BJ (cell line): ENCODE data around the gene PRRG3. TPM values are rescaled to one million over a fixed set of nuclear protein-coding genes. Genes with fewer than 3 reads are reported as not detected.

Experiments
- CTCF ChIA-PET: fragments of 350-600 bp; formaldehyde crosslinking; extraction: SDS; loops from one replicate; lab custom pipeline; 2021; ENCODE audit warnings: antibody characterized with exemption, inconsistent platforms; lab: Yijun Ruan, JAX
- POLR2A ChIA-PET: fragments of 300-600 bp; sonication (Branson Sonifier 250); formaldehyde crosslinking; extraction: SDS; loops from one replicate; lab custom pipeline; 2021; ENCODE audit warnings: antibody characterized with exemption; lab: Charles Lee
- DNase-seq: peaks from one replicate; pipeline ENCODE4 v3.0.0-alpha.2; 2011; ENCODE audit warnings: low read depth
- H3K27me3 ChIP-seq: 2 replicates; pipeline ENCODE4 v1.6.0; 2011; ENCODE audit warnings: low read length; ENCODE audit not compliant: control insufficient read depth, insufficient read depth
- H3K36me3 ChIP-seq: 2 replicates; pipeline ENCODE4 v1.5.1; 2011; ENCODE audit warnings: low read length; ENCODE audit not compliant: control insufficient read depth, insufficient read depth
- H3K4me3 ChIP-seq: 2 replicates; pipeline ENCODE4 v1.5.1; 2011; ENCODE audit warnings: low read depth, mild to moderate bottlenecking, control low read depth, low read length
- CTCF ChIP-seq: IDR thresholded peaks from 2 replicates; pipeline ENCODE4 v1.5.1; 2011; ENCODE audit warnings: low read depth, mild to moderate bottlenecking, control low read depth, inconsistent platforms, low read length, moderate library complexity; ENCODE audit not compliant: insufficient read depth
- polyA plus RNA-seq: library from polyadenylated mRNA; depleted of rRNA; stranded (reverse); fragments of >200 nt; gene quantifications from 2 replicates; pipeline ENCODE4 v1.2.3, GENCODE V29; 2011

Gene PRRG3
- polyA plus RNA-seq, 1 experiment, result not detected

- no peak for TF ChIP-seq CTCF
- H3K4me3 ChIP-seq, result no peak overlapping the region
- no peak for DNase-seq
- no peaks in the 10 kb centered on the region for H3K27me3 ChIP-seq
- CTCF ChIA-PET, result no interaction called here
- H3K36me3 ChIP-seq, result no peaks in the 10 kb centered on the region
- POLR2A ChIA-PET, result no interaction called here
These were observed 46.3 kb downstream of the PRRG3 start for GRCh38 chrX:151741606-151742005.

GRCh38 chrX:151742311-151742710 lies 47.1 kb downstream of the PRRG3 start:
- no peak overlapping the region for H3K4me3 ChIP-seq
- H3K27me3 ChIP-seq, result no peaks in the 10 kb centered on the region
- ChIA-PET CTCF (no interaction called here), POLR2A (no interaction called here)
- H3K36me3 ChIP-seq, result no peaks in the 10 kb centered on the region
- TF ChIP-seq CTCF, result no peak
- no peak for DNase-seq

GRCh38 chrX:151743651-151744470 lies 48.6 kb downstream of the PRRG3 start:
- Histone ChIP-seq H3K36me3 (no peaks in the 10 kb centered on the region), H3K4me3 (no peak overlapping the region), H3K27me3 (no peaks in the 10 kb centered on the region)
- POLR2A ChIA-PET, result no interaction called here
- CTCF ChIA-PET, result interaction anchor here (0.9 to 1.0 kb wide), 2 partner anchors 892 to 897 kb away, joined by 3 read pairs; no protein-coding TSS in a partner anchor
- no peak for TF ChIP-seq CTCF
- DNase-seq, result no peak

GRCh38 chrX:151745651-151746050 lies 50.4 kb downstream of the PRRG3 start:
- Histone ChIP-seq H3K27me3 (no peaks in the 10 kb centered on the region; the same call in 1 of the 2 replicates), H3K36me3 (no peaks in the 10 kb centered on the region), H3K4me3 (no peak overlapping the region)
- no peak for TF ChIP-seq CTCF
- POLR2A ChIA-PET, result no interaction called here
- no peak for DNase-seq
- CTCF ChIA-PET, result interaction anchor here (10.4 kb wide), 1 partner anchor 884 kb away, joined by 140 read pairs; no protein-coding TSS in a partner anchor

GRCh38 chrX:151746502-151746901 lies 51.2 kb downstream of the PRRG3 start:
- CTCF ChIA-PET, result interaction anchor here (1.5 to 10.4 kb wide), 3 partner anchors 24 to 889 kb away, joined by 4 to 140 read pairs (median 82); no protein-coding TSS in a partner anchor

More at GRCh38 chrX:151746502-151746901, 51.2 kb downstream of the PRRG3 start:
- POLR2A ChIA-PET, result no interaction called here
- no peak for DNase-seq
- TF ChIP-seq CTCF, result no peak
- Histone ChIP-seq H3K4me3 (no peak overlapping the region), H3K36me3 (no peaks in the 10 kb centered on the region), H3K27me3 (no peaks in the 10 kb centered on the region; the same call in 1 of the 2 replicates)
